GM19452 (cell line): ENCODE results near the gene MAGEB4.

Experiments used
- ATAC-seq: cut with Tn5 transposase; IDR thresholded peaks from one replicate; pipeline ENCODE4 v1.9.1; 2021; ENCODE audit not compliant: unreplicated experiment

Gene MAGEB4

DNA sequence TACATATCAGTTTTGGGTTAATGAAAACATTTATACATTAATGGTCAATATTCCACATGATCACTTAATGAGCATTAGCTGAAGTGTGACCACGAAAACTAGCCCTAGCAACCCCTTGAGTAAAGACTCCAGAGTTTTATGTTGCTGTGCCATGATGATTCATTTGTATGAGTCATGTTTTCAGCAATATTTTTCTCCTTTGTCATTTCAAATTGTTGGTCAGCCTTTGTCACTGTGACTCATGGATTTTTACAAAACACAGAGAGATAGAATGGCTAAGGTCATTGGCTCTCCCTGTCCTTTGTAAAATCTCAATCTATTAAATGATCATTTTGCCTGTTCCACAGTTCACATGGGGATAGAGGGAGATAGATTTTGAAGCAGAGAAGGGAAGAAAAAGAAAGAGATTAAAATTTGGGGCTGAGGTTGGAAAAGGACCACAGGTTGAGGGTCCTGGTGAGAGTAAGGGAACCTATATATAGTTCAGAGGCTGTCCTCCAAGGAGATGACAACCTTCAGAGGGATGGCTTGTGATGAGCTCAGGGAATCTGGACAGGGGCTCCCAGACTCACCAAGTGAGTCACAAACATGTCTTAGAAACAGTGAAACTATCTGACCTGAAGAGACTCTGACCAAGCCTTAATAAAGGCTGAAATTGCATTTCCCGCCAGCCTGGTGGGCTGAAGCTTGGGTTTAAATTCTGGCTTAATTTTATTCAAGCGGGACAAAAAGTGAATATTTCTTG, 41.8 kb downstream of the MAGEB4 start:
- ATAC-seq: no peak
